Hematopoietic multipotent progenitor cell treated with erythropoietin and hydrocortisone succinate and interleukin-3 and kit ligand, for 8 days (in vitro differentiated cells): ENCODE measurements around the gene CAV2.
A peak's percentile ranks its signal among the peaks of the same experiment; 100 is the strongest.

Source experiments
- DNase-seq: peaks from one replicate; pipeline ENCODE4 v3.0.0-alpha.2; 2015

The CAV2 gene

DNA sequence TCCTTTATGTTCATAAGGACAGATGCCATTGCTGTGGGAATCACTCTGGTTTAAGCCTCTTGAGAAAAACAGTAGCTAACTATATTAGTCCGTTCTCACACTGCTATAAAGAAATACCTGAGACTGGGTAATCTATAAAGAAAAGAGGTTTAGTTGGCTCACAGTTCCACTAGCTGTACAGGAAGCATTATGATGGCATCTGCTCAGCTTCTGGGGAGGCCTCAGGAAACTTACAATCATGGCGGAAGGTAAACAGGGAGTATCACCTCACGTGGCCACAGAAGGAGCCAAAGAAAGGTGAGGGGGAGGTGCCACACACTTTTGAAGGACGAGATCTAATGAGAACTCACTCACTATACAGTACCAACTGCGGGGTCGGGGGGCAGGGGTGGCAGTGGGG lies 2.9 kb upstream of the CAV2 start:
- DNase-seq, result no peak

DNA sequence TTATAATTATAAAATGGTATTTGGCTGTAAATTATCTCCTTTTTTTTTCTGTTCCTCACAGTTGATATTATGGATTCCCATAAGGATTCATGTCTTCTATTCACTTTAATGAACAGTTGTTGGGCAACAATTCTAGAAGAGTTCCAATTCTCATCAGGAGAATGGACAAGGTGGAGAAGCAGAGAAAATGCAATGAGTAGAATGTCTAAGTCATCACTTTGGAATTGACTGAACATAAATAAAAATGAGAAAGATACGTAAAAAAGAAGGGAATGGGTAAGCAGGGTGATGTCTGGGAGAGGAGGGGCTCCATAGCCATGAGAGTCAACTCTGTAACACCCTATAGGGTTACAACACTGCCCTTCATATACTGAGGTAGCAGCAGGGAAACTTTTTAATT lies 1.8 kb upstream of the CAV2 start:
- DNase-seq, result no peak

DNA sequence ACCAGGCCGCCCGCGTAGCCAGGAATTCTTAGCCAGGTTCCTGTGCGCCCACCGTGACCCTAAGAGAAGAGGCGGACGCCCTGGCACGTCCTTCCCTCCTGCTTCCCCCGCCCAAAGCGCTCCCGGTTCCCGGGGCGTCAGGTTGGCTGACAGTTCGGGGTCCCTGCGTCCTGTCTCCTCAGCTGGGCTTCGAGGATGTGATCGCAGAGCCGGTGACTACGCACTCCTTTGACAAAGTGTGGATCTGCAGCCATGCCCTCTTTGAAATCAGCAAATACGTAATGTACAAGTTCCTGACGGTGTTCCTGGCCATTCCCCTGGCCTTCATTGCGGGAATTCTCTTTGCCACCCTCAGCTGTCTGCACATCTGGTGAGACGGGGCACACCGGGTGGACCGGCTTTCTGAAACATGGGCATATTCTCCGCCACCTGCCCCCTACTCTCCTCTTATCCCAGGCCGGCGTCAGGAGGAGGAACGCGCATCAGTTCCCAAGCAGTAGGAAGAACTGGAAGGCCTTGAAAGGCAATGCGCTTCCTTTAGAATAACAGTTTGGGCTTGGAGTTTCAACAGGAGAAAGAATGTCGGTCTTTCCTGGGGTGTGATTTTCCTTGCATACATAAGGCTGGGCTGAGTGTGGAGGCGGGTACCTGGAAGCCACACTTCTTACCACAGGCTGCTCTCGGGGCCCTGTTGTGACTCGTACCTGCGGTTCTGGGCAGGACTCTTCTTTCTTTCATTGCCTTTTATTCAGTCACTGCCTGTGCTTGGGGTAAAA lies 728 bp downstream of the CAV2 start:
- DNase-seq, result no peak

DNA sequence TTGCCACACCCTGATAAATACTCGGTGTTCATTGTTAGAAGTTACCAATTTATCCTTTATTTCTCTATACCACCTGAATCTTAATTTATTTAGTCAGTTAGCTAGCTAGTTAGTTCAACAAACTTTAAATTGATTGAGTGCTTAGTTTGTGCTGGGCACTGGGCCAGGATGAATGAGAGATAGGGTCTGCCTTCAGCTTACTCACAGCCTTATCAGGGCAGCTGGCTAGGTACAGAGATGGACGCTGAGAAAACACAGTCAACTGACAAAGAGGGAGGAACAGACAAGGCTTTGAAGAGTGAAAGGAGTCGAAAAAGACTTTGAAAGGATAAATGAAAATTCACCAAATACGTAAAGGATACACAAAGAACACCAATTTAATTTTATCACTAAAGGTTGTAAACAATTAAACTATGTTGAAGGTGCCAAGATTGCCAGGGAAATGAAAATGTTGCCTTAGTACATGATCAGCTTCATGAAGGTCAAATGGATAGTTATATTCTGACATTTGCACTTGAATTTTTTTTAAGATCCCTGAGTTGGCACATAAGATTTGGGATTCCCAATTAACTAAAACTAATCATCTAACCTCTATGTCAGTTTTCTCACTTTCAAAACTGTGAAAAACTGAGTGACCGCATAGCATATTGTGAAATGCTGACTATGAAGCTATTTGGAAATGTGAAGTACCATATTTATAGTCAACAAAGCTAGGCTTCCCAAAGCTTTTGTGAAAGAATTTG lies 2.1 kb downstream of the CAV2 start:
- peak; percentile 79 for DNase-seq

DNA sequence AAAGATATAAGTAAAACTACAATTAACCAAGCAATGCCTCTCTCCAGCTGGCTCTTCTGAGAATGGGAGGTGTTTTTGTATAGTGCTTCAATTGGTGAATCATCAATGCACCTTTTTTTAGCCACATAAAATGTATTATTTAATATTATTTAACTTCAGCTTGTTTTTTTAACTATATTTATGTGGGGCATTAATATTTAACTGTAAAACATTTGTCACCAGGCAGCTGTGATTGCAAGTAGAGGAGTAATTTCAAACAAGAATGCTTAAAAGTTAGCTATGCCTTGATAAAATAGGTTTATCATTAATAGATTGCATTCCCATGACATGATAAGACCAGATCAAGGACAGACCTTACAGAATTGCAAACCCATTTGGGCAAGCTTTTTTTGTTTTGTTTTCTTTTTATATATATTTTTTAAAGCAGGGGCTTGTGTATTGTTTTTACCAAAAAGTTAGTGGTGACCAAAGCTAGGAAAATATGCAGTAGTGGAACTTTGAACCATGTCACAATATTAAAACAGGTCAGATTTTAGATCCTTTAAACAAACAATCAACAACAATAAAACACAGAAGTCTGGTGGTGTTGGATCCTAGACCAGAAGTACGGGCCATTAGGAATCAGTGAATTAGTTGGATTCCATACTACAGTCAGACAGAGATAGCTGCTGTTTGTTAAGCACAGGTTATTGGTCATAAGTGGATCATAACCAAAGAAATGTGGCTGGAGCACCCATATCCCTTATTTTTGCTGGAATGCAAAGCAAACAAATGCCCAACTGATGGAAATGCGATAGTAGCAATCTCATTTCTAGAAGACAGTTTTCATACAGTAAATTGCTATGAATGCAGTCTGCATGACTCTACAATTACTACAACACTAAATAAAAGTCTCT lies 2.9 kb downstream of the CAV2 start:
- DNase-seq, result no peak

DNA sequence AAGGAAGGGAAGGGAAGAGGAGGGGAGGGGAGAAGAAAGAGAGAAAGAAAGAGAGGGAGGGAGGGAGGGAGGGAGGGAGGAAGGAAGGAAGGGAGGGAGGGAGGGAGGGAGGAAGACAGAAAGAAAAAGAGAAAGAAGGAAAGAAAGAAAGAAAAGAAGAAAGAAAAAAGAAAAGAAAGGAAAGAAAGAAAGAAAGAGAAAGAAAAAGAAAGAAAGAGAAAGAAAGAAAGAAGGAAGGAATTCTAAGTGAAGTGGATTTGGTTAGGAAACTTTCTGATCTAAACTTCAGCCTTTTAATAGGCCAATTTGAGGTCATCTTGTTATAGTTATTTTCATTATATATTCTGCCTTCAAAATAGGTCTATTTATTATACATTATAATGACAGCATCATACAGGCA lies 4.3 kb downstream of the CAV2 start:
- no peak for DNase-seq

DNA sequence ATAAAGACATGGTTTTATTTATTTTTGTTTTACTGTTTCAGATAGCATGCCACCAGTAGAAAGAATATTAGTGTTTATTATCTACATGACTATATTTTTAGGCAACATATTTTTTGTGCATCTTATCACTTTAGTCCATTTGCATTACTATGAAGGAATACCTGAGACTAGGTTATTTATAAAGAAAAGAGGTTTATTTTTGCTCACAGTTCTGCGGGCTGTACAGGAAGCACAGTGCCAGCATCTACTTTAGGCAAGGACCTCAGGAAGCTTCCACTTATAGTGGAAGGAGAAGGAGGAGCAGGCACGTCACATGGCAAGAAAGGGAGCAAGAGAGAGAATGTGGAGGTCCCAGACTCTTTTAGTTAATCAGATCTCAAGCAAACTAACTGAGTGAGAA lies 5.7 kb downstream of the CAV2 start:
- no peak for DNase-seq

DNA sequence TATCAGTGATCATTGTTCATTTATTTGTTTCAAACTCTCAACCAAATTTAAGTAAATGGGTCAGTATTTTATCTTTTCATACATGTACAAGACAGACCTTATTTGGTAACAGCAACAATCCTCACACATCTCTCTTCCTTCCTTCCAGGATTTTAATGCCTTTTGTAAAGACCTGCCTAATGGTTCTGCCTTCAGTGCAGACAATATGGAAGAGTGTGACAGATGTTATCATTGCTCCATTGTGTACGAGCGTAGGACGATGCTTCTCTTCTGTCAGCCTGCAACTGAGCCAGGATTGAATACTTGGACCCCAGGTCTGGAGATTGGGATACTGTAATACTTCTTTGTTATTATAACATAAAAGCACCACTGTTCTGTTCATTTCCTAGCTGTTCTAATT lies 6.3 kb downstream of the CAV2 start:
- DNase-seq, result no peak

DNA sequence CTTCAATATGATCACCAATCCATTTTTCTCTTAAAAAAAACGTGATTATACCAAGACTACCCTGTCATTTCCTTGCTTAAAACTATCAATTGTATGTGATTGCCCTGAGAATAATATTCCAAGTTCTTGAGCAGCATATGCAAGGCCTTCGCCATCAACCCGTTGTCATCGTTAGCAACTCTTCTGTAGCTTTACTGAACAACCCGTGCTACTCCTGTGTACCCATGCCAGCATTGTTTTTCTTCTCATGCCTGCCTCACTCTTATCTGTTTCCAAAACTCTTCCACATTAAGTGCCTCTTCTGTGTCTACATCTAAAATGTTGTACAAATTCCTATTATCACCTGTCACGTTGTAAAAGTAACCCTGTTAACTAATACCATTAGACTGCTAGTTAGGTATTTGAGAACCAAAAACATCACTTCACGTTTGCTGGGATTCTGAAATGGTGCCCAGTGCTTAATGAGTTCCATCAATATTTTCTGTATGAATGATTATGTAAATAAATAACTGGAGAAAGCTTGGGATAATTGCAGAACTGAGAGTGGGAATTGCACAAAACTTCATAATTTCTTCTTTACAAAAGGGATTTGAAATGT lies 10.5 kb downstream of the CAV2 start:
- no peak for DNase-seq

DNA sequence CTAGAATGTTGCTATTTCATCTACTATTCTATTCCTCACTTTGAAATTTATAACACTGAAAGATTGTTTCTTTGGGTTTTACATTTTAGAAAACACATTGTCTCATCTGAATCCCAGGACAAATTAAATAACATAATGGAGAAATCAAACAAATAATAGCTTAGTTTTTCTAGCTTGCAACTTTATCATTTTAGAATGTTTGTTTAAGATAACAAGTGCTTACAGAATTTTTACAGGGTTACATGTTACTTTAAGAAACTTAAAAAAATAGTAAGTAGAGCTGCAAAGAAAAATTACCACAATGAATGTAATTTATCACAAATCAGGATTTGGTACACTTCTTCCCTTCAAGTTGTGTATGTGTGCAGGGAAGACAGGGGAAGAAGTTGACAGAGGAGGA lies 11.3 kb downstream of the CAV2 start:
- DNase-seq, result no peak

DNA sequence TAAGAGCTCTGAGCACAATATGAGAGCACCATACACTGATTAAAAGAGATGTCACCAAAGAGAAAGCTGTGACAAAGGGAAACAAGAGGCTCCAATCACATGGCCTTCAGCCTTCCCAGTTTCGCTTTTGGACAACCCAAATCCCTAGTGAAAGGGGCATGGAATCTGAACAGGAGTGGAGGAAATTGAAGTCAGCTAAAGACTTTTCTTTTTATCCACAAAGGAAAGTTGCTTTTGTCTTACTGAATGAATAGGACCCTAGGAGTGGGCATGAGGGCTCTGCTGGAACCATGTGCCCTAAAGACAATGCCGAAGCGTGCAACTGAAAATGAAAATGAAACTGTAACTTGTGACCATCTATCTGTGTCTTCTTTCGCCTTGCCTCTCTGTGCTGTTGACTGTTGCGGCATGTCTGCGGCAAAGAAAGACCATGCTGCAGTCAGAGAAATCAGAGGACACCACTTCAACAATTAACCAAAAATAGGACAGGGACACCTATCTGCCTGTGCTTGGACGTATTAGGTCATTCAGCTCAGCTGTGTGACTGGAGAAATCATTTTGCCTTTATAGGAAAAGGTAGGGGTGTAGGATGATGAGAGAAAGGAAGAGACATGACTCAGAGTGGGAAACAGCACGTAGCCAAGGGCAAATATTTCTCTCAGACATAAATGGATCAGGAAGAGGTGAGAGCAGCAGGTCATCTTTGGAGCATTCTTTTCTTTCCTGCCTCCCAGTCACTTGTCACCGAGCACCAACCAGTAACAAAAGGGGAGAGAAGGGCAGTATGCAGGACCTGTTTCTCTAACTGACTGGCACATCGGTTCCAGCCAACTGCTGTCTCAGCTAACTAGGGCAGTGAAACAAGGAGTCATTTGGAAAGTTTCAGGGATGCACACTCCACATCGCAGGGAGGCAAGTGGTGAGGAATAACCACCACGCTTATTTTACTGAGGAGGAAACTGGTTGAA lies 12.3 kb downstream of the CAV2 start:
- DNase-seq, result no peak

DNA sequence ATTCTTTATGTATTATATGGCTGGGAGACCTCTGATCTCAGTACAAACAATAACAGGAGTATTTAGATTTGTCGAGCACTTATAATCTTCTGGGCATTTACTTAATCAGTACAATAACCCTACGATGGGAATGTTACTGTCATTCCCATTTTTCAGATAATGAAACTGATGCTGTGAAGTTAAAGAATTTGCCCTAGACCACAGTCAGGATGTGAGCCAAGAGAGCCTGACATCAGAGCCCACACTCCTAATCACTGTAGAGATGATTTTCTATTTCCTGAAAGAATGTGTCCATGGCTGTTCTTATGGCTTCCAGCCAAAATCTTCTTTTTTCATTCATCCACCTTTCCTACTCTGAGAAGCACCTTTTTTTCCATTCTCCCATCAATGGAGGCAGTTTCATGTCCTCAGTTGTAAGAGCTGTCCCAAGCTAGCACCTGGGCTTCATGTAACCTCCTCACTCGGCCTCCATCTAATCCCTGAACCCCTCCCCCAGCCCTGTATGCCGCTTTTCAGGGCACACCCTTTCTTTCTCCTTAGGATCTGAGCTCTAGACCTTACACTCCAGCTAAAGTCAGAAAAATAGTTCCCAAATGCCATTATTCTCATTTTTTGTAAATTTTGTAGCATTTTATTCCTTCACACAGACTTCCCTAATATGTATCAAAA lies 13.1 kb downstream of the CAV2 start:
- no peak for DNase-seq

DNA sequence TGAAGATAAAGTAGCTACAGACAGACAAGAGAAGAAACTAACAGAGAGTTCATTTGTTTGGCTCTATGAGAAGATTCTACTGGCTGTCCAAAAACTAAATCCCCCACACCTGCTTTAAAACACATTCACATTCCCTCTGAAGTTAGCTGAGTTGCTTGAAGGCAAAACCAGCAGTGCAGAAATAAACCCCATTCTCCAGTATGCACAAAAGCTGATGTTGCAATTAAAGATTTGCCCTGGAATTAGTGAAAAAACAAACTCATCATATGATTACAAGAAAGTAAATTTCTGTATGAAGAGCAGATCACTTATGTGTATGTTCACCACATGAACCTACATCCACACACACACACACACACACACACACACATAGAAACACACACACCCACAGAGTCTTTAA lies 16.0 kb downstream of the CAV2 start:
- DNase-seq, result no peak

DNA sequence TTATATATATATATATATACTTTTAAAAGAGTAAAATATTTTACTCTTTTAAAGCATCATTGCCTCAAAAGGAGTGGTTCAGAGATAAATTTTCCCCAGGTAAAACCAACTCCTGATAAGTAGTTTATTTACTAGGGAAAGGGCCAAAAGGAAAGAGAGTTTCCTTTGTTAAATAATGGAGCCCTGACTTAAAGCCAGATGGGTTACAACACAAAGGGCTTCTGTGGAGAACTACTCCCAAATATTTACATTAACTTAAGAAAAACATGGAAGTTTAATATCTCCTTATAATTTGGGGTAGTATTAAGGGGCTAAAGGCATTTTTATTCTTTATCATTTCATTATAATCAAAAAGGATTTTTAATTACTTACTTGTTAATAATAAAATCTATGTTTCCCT lies 16.8 kb downstream of the CAV2 start:
- no peak for DNase-seq

DNA sequence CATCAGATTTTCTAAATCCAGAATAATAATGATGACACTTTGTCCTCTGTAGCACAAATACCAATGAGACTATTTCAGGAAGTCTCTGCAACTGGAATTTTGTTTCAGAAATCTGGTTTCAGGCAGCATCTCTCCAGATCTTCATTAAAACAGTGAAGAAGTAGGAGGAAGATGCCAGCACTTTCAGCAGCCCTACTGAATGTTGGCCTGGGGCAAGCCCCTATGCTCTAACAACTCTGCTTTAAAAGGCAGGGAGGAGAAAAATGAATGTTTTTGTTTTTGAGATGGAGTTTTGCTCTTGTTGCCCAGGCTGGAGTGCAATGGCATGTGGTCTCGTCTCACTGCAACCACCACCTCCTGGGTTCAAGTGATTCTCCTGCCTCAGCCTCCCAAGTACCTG lies 18.1 kb downstream of the CAV2 start:
- DNase-seq, result no peak

DNA sequence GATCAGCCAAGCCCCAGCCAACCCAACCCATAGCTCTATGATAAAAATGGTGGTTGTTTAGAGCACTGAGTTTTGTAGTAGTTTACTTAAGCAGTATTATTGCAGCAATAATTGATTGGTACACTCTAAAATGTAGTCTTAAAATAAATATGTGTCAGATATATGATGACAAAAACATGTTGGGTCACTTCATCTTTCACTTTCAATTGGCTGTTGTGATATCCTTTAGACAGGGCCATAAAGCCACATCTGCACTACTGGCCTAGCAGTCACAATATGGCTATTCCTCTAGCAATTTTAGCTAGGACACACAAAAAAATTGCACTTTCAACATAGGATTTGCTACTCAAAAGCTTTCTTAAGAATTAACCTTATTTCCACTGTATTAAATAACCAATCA lies 19.4 kb downstream of the CAV2 start:
- no peak for DNase-seq

DNA sequence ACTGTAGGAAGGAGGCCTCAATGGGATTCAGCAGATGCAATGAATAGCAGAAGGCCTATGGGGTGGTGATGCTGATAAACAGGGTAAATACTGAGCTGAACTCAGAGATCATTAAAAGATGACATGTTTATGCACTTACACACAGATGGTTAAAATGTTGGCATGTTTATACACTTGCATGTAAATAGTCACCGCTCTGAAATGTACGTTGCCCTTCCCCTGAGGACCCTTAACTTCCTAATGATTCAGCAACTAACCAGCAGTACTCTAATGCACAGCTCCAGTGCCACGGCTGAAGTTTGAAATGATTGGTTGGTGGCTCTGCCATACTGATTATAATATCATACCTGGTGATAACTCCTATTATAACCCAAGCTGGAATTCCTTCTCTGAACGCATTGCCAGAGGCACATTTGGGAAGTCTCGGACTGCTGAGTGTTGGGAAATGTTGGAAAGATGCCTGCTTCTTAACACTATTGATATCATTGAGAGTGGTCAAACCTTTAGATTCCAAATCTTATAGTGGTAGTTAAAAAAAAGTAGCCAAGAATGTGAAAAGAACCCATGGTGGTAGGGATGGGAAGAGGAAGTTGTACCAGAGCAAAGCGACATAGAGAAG lies 21.6 kb downstream of the CAV2 start:
- no peak for DNase-seq

DNA sequence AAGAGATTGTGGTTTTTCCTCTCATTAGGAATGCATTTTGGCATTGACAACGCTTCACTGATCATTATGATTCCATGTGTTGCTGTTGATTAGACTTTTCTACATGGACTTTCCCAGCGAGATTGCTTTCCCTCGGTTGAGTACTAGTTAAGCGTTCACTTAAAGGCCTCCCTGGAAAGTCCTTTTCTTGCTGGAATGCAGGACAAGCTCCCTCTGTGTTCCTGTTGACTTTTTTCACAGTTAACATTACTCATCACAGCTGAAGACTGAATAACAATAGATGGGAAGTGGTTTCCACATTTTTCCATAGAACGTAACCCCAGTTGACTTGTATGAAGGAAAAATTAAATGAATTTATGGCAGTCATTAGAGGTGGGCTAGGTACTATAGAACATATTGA lies 22.7 kb downstream of the CAV2 start:
- no peak for DNase-seq

DNA sequence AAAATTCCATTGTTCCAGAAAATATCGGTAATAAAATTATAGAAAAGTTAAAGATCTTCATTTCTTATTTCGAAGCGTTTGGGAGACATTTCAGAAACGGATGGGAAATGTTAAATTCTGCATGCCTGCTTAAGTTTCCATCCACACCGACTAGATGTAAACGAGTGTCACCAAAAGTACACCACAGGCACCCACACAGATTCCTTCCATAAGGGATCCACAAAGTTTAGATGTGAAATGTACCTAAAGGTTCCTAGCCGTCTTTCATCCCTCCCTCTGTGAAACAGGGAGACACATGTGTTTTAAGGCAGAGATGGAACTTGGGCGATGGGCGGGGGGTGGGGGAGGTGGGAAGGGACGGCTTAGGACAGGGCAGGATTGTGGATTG lies 24.7 kb downstream of the CAV2 start:
- DNase-seq, result no peak

DNA sequence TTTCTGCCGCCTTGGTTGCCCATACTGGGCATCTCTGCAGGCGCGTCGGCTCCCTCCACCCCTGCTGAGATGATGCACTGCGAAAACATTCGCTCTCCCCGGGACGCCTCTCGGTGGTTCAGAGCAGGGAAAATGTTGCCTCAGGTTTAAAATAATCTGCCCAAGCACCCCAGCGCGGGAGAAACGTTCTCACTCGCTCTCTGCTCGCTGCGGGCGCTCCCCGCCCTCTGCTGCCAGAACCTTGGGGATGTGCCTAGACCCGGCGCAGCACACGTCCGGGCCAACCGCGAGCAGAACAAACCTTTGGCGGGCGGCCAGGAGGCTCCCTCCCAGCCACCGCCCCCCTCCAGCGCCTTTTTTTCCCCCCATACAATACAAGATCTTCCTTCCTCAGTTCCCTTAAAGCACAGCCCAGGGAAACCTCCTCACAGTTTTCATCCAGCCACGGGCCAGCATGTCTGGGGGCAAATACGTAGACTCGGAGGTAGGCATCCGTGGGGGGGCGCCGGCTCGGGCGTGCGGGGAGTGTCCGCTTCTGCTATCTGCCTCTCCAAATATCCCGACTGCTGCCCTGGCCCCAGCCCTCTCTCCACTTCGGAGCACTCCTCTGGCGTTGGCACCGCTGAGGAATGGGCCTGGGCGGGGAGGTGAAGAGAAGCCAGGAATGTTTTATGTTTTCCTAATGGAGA lies 25.2 kb downstream of the CAV2 start, which contains the start of gene CAV1:
TSS of gene CAV1 (plus strand) at position 428 of the 689 bp plus-strand sequence. CDS start at position 455, 27 bp downstream.
- DNase-seq, result peak; percentile 58
